ENCODE measurements around the gene SLC49A3. TPM values are rescaled to one million over a fixed set of nuclear protein-coding genes. Genes with fewer than 3 reads are reported as not detected.
"Not testable (repeated sequence)": the region's sequence is repeated elsewhere in the genome, so short reads cannot be mapped to it uniquely, and the experiment has no call there.

The SLC49A3 gene
- total and polyA plus RNA-seq, 7 donors, result 1.6 to 3.7 (median 3.0) TPM

- no peaks in the 10 kb centered on the region for H3K9me3 ChIP-seq
- peaks cover 0 to 5% (median 1%) of the 10 kb centered on the region in 3 donors for H3K27me3 ChIP-seq (ENCODE audit: insufficient read depth in 3 of 3, low read length in 2 of 3)
- H3K4me3 ChIP-seq, result no peak overlapping the region
- no peak for DNase-seq
- 78 to 81% (median 78%) methylated on average over 27 of the region's 27 CpGs for WGBS, 3 donors
- TF ChIP-seq, protein P1, sequence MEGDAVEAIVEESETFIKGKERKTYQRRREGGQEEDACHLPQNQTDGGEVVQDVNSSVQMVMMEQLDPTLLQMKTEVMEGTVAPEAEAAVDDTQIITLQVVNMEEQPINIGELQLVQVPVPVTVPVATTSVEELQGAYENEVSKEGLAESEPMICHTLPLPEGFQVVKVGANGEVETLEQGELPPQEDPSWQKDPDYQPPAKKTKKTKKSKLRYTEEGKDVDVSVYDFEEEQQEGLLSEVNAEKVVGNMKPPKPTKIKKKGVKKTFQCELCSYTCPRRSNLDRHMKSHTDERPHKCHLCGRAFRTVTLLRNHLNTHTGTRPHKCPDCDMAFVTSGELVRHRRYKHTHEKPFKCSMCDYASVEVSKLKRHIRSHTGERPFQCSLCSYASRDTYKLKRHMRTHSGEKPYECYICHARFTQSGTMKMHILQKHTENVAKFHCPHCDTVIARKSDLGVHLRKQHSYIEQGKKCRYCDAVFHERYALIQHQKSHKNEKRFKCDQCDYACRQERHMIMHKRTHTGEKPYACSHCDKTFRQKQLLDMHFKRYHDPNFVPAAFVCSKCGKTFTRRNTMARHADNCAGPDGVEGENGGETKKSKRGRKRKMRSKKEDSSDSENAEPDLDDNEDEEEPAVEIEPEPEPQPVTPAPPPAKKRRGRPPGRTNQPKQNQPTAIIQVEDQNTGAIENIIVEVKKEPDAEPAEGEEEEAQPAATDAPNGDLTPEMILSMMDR (IDR thresholded peaks at IDR 0.05), result no peak
- intact Hi-C loops (cut with DNase I), result no loop called here
- H3K27ac ChIP-seq, result no peak overlapping the region
- no peaks in the 10 kb centered on the region for H3K36me3 ChIP-seq (ENCODE audit: insufficient read depth in 1 of 2, low read depth in 1 of 2)
- ATAC-seq, result no peak
- no peaks in the 10 kb centered on the region for H3K4me1 ChIP-seq
These were observed 11.0 kb upstream of the SLC49A3 start for GRCh38 chr4:699816-700580.

DNA sequence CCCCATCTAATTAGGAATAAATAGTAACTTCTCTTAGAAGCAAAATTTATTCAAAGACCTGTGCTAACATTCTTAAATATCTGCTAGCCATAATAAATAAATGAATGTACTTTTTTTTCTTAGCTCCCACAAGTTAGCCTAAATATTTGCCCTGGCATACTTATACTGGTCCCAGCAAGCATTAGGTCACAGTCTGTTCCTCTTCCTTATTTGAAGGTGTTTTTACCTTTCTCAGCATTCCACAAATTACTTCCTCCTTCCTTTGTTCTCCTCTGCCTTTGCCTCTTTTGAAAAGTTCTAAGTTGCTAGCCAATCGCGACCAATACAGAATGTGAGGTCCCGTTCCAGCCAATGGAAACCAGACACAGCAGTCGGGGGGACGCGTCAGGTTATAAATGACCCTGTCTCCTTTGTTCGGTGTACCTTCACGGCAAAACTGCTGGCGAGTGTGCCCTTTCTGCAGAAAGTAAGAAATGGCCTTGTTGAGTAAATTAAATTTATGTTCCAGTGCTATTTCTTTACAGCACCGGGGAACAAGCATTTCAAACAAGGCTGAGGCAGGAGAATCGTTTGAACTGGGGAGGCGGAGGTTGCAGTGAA lies 5.5 kb upstream of the SLC49A3 start:
- peaks cover 0 to 16% (median 1%) of the 10 kb centered on the region in 3 donors for H3K27me3 ChIP-seq (ENCODE audit: insufficient read depth in 3 of 3, low read length in 2 of 3)
- H3K27ac ChIP-seq; intact Hi-C loops (cut with DNase I); H3K9me3 ChIP-seq; H3K4me3 ChIP-seq; H3K4me1 ChIP-seq; ATAC-seq; DNase-seq; H3K36me3 ChIP-seq (ENCODE audit: insufficient read depth in 1 of 2, low read depth in 1 of 2): not testable (repeated sequence)
- WGBS, 3 donors, result 79 to 86% (median 82%) methylated on average over 12 of the region's 12 CpGs

DNA sequence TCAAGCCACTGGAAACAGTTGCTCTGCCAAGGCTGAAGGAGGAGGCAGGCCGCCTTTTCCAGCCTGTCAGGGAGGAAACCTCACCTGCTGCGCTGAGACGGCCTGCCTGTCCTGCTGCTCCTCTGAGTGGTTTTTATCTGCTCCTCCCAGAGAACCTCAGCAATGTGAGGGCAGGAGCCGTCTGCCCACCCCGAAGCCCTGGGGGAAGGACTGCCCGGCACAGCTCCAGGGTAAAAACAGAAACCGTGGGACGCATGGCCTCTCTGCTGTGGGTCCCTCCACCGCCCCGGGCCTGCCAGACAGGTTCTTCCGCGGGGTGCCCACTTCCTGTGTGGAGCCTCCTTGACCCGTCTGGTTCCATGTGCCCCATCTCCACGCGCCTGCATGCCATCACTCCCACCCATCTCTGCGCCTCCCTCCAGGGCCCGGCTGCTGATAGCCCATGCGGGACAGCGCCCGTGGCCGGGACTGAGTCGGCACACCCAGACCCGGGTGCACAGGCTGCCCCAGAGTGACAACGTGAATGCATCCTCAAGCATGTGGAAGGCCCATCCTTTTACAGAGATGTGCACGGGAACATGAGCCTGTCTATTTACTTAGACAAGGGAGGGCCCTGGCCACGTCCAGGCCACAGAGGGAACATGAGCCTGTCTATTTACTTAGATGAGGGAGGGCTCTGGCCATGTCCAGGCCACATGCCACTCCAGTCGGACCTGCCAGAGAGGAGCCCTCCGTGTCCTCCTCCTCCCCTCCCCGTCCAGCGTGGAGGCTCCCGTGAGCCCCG lies 4.0 kb upstream of the SLC49A3 start:
- Histone ChIP-seq H3K27ac (no peak overlapping the region), H3K9me3 (no peaks in the 10 kb centered on the region), H3K4me3 (no peak overlapping the region), H3K4me1 (peaks cover 5% of the 10 kb centered on the region), H3K36me3 (ENCODE audit: insufficient read depth in 1 of 2, low read depth in 1 of 2) (no peaks in the 10 kb centered on the region), H3K27me3 (ENCODE audit: insufficient read depth in 3 of 3, low read length in 2 of 3) (peaks cover 0 to 16% (median 0%) of the 10 kb centered on the region in 3 donors)
- intact Hi-C loops (cut with DNase I), result no loop called here
- ATAC-seq, result no peak
- no peak for DNase-seq
- 78 to 81% (median 79%) methylated on average over 32 of the region's 32 CpGs for WGBS, 3 donors
- TF ChIP-seq, protein P1 (IDR thresholded peaks at IDR 0.05), result no peak

GRCh38 chr4:689723-690122 lies 772 bp upstream of the SLC49A3 start:
- Histone ChIP-seq H3K4me1 (peaks cover 16% of the 10 kb centered on the region), H3K27ac (peak overlapping the region; percentile 92), H3K9me3 (no peaks in the 10 kb centered on the region), H3K36me3 (ENCODE audit: insufficient read depth in 1 of 2, low read depth in 1 of 2) (no peaks in the 10 kb centered on the region), H3K4me3 (peak overlapping the region; percentile 66), H3K27me3 (ENCODE audit: insufficient read depth in 3 of 3, low read length in 2 of 3) (peaks cover 0 to 10% (median 0%) of the 10 kb centered on the region in 3 donors)
- DNase-seq (no peak), ATAC-seq (no peak)
- TF ChIP-seq, protein P1 (IDR thresholded peaks at IDR 0.05), result no peak
- WGBS, 3 donors, result 79 to 92% (median 83%) methylated on average over 8 of the region's 8 CpGs
- intact Hi-C loops (cut with DNase I), result no loop called here
